Hepatocyte (in vitro differentiated cells): ENCODE data around the gene CPED1. TPM values are rescaled to one million over a fixed set of nuclear protein-coding genes. Genes with fewer than 3 reads are reported as not detected.

ENCODE experiments used
- DNase-seq: peaks from one replicate; pipeline ENCODE4 v3.0.0-alpha.2; 2016; ENCODE audit warnings: low spot score
- H2AFZ ChIP-seq: fragments of 200-600 bp; sonication (generic); 2 replicates; pipeline ENCODE4 v1.6.0; 2016; ENCODE audit warnings: antibody characterized with exemption, mild to moderate bottlenecking
- H3K27ac ChIP-seq: fragments of 200-600 bp; sonication (generic); 2 replicates; pipeline ENCODE4 v1.5.1; 2016; ENCODE audit warnings: mild to moderate bottlenecking
- H3K27me3 ChIP-seq: fragments of 200-600 bp; sonication (generic); 2 replicates; pipeline ENCODE4 v1.6.1; 2016
- H3K36me3 ChIP-seq: fragments of 200-600 bp; sonication (generic); replicated peaks from 2 replicates; pipeline ENCODE4 v1.5.1; 2016; ENCODE audit warnings: low read depth; ENCODE audit not compliant: insufficient read depth
- H3K4me1 ChIP-seq: fragments of 200-600 bp; sonication (generic); 2 replicates; pipeline ENCODE4 v1.5.1; 2016; ENCODE audit warnings: mild to moderate bottlenecking, moderate library complexity; ENCODE audit not compliant: insufficient read depth
- H3K4me2 ChIP-seq: fragments of 200-600 bp; sonication (generic); 2 replicates; pipeline ENCODE4 v1.6.0; 2016
- H3K4me3 ChIP-seq: fragments of 200-600 bp; sonication (generic); 2 replicates; pipeline ENCODE4 v1.5.1; 2016; ENCODE audit warnings: mild to moderate bottlenecking
- H3K79me2 ChIP-seq: fragments of 200-600 bp; sonication (generic); 2 replicates; pipeline ENCODE4 v1.6.0; 2017; ENCODE audit warnings: mild to moderate bottlenecking
- H3K9me2 ChIP-seq: fragments of 200-600 bp; sonication (generic); replicated peaks from 2 replicates; pipeline ENCODE4 v1.6.0; 2017; ENCODE audit warnings: mild to moderate bottlenecking; ENCODE audit not compliant: insufficient read depth
- H3K9me3 ChIP-seq: fragments of 200-600 bp; sonication (generic); 2 replicates; pipeline ENCODE4 v1.5.1; 2016; ENCODE audit warnings: low read depth, mild to moderate bottlenecking
- H4K20me1 ChIP-seq: fragments of 200-600 bp; sonication (generic); 2 replicates; pipeline ENCODE4 v1.6.0; 2016; ENCODE audit warnings: mild to moderate bottlenecking; ENCODE audit not compliant: insufficient read depth, poor library complexity, severe bottlenecking
- CTCF ChIP-seq: fragments of 200-600 bp; sonication (generic); IDR thresholded peaks from 2 replicates; pipeline ENCODE4 v1.5.1; 2016; ENCODE audit warnings: antibody characterized with exemption, mild to moderate bottlenecking; ENCODE audit not compliant: poor library complexity
- EZH2 ChIP-seq: fragments of 200-600 bp; sonication (generic); IDR thresholded peaks from 2 replicates; pipeline ENCODE4 v1.6.1; 2016; ENCODE audit warnings: antibody characterized with exemption, mild to moderate bottlenecking, borderline replicate concordance
- EZH2phosphoT487 ChIP-seq: fragments of 200-600 bp; sonication (generic); IDR thresholded peaks from one replicate; pipeline ENCODE4 v1.6.1; 2018; ENCODE audit warnings: antibody characterized with exemption, mild to moderate bottlenecking, low read depth, moderate library complexity; ENCODE audit not compliant: unreplicated experiment, severe bottlenecking
- WGBS: methylation state at CpG from one replicate; pipeline ENCODE4 v1.1.6; 2016; ENCODE audit warnings: low lambda C conversion rate; ENCODE audit errors: missing lambda C conversion rate; 5-methylcytosine and 5-hydroxymethylcytosine counted together
- polyA plus RNA-seq: library from polyadenylated mRNA; unstranded; fragments of >200 nt; fragmentation: Nextera tagmentation; extraction: Ambion mirVana; gene quantifications from 2 replicates; pipeline ENCODE4 v1.2.1, GENCODE V29; 2016
- total RNA-seq: library from RNA; depleted of rRNA; stranded (reverse); fragments of >200 nt; gene quantifications from 2 replicates; pipeline ENCODE4 v1.2.3, GENCODE V29; 2014

CPED1 gene
- total and polyA plus RNA-seq, 2 experiments from 2014 or later = 10.1 to 30.5 TPM

GRCh38 chr7:121273467-121274167, 285.1 kb downstream of the CPED1 start:
- H3K36me3 ChIP-seq = no peaks in the 10 kb centered on the region
- 65% methylated on average over 2 of the region's 2 CpGs for WGBS
- no peak for DNase-seq
- no peaks in the 10 kb centered on the region for H3K9me2 ChIP-seq
- TF ChIP-seq CTCF = no peak
- TF ChIP-seq EZH2 = no peak
- TF ChIP-seq EZH2phosphoT487 = no peak
- no peaks in the 10 kb centered on the region for H3K9me3 ChIP-seq
- H3K27ac ChIP-seq = no peak overlapping the region
- H4K20me1 ChIP-seq = no peaks in the 10 kb centered on the region
- H3K4me3 ChIP-seq = no peak overlapping the region
- H3K4me1 ChIP-seq = no peaks in the 10 kb centered on the region
- H3K27me3 ChIP-seq = no peaks in the 10 kb centered on the region
- no peak overlapping the region for H3K4me2 ChIP-seq
- H2AFZ ChIP-seq = no peak overlapping the region
- no peaks in the 10 kb centered on the region for H3K79me2 ChIP-seq

GRCh38 chr7:121274467-121274866, 286.0 kb downstream of the CPED1 start:
- 78% methylated on average over 2 of the region's 2 CpGs for WGBS
- TF ChIP-seq CTCF (no peak), EZH2 (no peak), EZH2phosphoT487 (no peak)
- Histone ChIP-seq H3K4me1 (no peaks in the 10 kb centered on the region), H3K9me3 (no peaks in the 10 kb centered on the region), H3K36me3 (no peaks in the 10 kb centered on the region), H3K4me3 (no peak overlapping the region), H2AFZ (no peak overlapping the region), H3K79me2 (no peaks in the 10 kb centered on the region), H4K20me1 (no peaks in the 10 kb centered on the region), H3K27ac (no peak overlapping the region), H3K27me3 (no peaks in the 10 kb centered on the region), H3K4me2 (no peak overlapping the region), H3K9me2 (no peaks in the 10 kb centered on the region)
- DNase-seq = no peak

- Histone ChIP-seq H2AFZ (no peak overlapping the region), H3K4me1 (no peaks in the 10 kb centered on the region), H4K20me1 (no peaks in the 10 kb centered on the region), H3K9me2 (no peaks in the 10 kb centered on the region), H3K27ac (no peak overlapping the region), H3K9me3 (no peaks in the 10 kb centered on the region), H3K79me2 (no peaks in the 10 kb centered on the region), H3K4me3 (no peak overlapping the region), H3K36me3 (no peaks in the 10 kb centered on the region), H3K27me3 (no peaks in the 10 kb centered on the region), H3K4me2 (no peak overlapping the region)
- DNase-seq = no peak
- WGBS = 77% methylated on average over 3 of the region's 3 CpGs
- no peak for TF ChIP-seq EZH2phosphoT487
- no peak for TF ChIP-seq CTCF
- no peak for TF ChIP-seq EZH2
Measured at GRCh38 chr7:121275204-121275603, 286.7 kb downstream of the CPED1 start.
